ENCODE measurements around the gene CTIF. TPM values are rescaled to one million over a fixed set of nuclear protein-coding genes. Genes with fewer than 3 reads are reported as not detected.

Gene CTIF
- total RNA-seq, 1 experiment from 2014 or later: 5.8 TPM

DNA sequence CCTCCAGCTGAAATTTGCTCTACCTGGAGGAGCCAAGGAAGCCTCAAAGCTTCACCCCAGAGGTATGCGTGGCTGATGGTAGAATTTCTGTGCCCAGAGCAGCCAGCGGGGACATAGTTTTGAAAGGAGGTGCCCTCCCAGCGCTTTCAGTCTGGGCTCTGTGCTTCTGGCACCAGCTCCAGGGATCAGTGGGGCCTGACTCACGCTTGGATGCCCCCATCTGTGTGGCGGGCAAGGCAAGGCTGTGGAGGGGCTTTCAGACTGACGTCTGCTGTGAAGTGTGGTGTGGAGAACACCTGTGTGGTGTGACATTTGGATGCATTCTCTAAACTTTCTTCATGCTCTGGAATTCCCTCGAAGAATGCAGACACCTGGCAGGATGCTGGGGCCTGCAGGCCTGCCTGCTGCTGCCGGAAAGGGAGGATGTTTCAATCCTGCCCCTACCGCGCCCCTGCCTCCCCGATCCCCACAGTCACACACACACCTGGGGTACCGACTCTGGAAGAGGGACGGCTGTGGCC is 84.1 kb downstream of the CTIF start:
- no peaks in the 10 kb centered on the region for H3K9me3 ChIP-seq (ENCODE audit: low read length)
- intact Hi-C loops (cut with micrococcal nuclease): no loop called here
- no peak overlapping the region for H2AFZ ChIP-seq (ENCODE audit: low read length)
- DNase-seq: no peak
- no peak overlapping the region for H3K4me2 ChIP-seq (ENCODE audit: low read length)
- no peaks in the 10 kb centered on the region for H4K20me1 ChIP-seq (ENCODE audit: low read length)
- TF ChIP-seq CTCF (conservative IDR thresholded peaks at IDR 0.05; ENCODE audit: low read depth, low read length) (no peak), EZH2 (IDR thresholded peaks at IDR 0.05; ENCODE audit: low read length, unreplicated experiment) (no peak), EZH2phosphoT487 (IDR thresholded peaks at IDR 0.05; ENCODE audit: borderline replicate concordance, low read length) (no peak)
- H3K27ac ChIP-seq (ENCODE audit: low read length): no peak overlapping the region
- ChIA-PET POLR2A (ENCODE audit: unreplicated experiment) (no interaction called here), CTCF (no interaction called here)
- no peaks in the 10 kb centered on the region for H3K36me3 ChIP-seq (ENCODE audit: low read depth, low read length)
- H3K27me3 ChIP-seq (ENCODE audit: low read length): no peaks in the 10 kb centered on the region
- H3K9ac ChIP-seq (ENCODE audit: low read length): no peak overlapping the region
- no peaks in the 10 kb centered on the region for H3K9me2 ChIP-seq (replicated peaks; ENCODE audit: low read length)
- no peaks in the 10 kb centered on the region for H3K79me2 ChIP-seq (ENCODE audit: low read length)
- H3F3A ChIP-seq (ENCODE audit: low read length, unreplicated experiment): no peaks in the 10 kb centered on the region
- BruUV-seq (replicated peaks): no TSS peak
- no peak for ATAC-seq
- H3K4me3 ChIP-seq (ENCODE audit: low read length): no peak overlapping the region
- no peaks in the 10 kb centered on the region for H3K4me1 ChIP-seq (ENCODE audit: insufficient read depth, low read length)

GRCh38 chr18:48623468-48624235 is 84.8 kb downstream of the CTIF start:
- H3K9me3 ChIP-seq (ENCODE audit: low read length): no peaks in the 10 kb centered on the region
- DNase-seq: peak; percentile 6
- H3K4me1 ChIP-seq (ENCODE audit: insufficient read depth, low read length): no peaks in the 10 kb centered on the region

GRCh38 chr18:48624856-48625255 is 86.0 kb downstream of the CTIF start:
- H3F3A ChIP-seq (ENCODE audit: low read length, unreplicated experiment): no peaks in the 10 kb centered on the region
- no peaks in the 10 kb centered on the region for H3K9me2 ChIP-seq (replicated peaks; ENCODE audit: low read length)
- intact Hi-C loops (cut with micrococcal nuclease): no loop called here
- CTCF ChIA-PET: no interaction called here
- H4K20me1 ChIP-seq (ENCODE audit: low read length): no peaks in the 10 kb centered on the region
- TF ChIP-seq EZH2phosphoT487 (IDR thresholded peaks at IDR 0.05; ENCODE audit: borderline replicate concordance, low read length) (no peak), EZH2 (IDR thresholded peaks at IDR 0.05; ENCODE audit: low read length, unreplicated experiment) (no peak), CTCF (conservative IDR thresholded peaks at IDR 0.05; ENCODE audit: low read depth, low read length) (no peak)
- H3K9ac ChIP-seq (ENCODE audit: low read length): no peak overlapping the region
- BruUV-seq (replicated peaks): no TSS peak
- ATAC-seq: no peak
- H3K4me2 ChIP-seq (ENCODE audit: low read length): no peak overlapping the region
- no peaks in the 10 kb centered on the region for H3K9me3 ChIP-seq (ENCODE audit: low read length)
- no peaks in the 10 kb centered on the region for H3K36me3 ChIP-seq (ENCODE audit: low read depth, low read length)
- POLR2A ChIA-PET (ENCODE audit: unreplicated experiment): no interaction called here
- H3K27ac ChIP-seq (ENCODE audit: low read length): no peak overlapping the region
- no peaks in the 10 kb centered on the region for H3K79me2 ChIP-seq (ENCODE audit: low read length)
- no peak for DNase-seq
- H3K4me3 ChIP-seq (ENCODE audit: low read length): no peak overlapping the region
- no peaks in the 10 kb centered on the region for H3K27me3 ChIP-seq (ENCODE audit: low read length)
- H2AFZ ChIP-seq (ENCODE audit: low read length): no peak overlapping the region
- H3K4me1 ChIP-seq (ENCODE audit: insufficient read depth, low read length): peaks cover 5% of the 10 kb centered on the region

More at GRCh38 chr18:48623468-48624235, 84.8 kb downstream of the CTIF start:
- no peak for ATAC-seq
- CTCF ChIA-PET: no interaction called here
- Histone ChIP-seq H4K20me1 (ENCODE audit: low read length) (no peaks in the 10 kb centered on the region), H3K9ac (ENCODE audit: low read length) (no peak overlapping the region), H3K36me3 (ENCODE audit: low read depth, low read length) (no peaks in the 10 kb centered on the region), H3K79me2 (ENCODE audit: low read length) (no peaks in the 10 kb centered on the region), H3K9me2 (replicated peaks; ENCODE audit: low read length) (no peaks in the 10 kb centered on the region), H3K27me3 (ENCODE audit: low read length) (no peaks in the 10 kb centered on the region), H3K4me2 (ENCODE audit: low read length) (no peak overlapping the region), H3F3A (ENCODE audit: low read length, unreplicated experiment) (no peaks in the 10 kb centered on the region), H3K4me3 (ENCODE audit: low read length) (no peak overlapping the region), H2AFZ (ENCODE audit: low read length) (no peak overlapping the region), H3K27ac (ENCODE audit: low read length) (no peak overlapping the region)
- intact Hi-C loops (cut with micrococcal nuclease): no loop called here
- BruUV-seq (replicated peaks): no TSS peak
- TF ChIP-seq EZH2 (IDR thresholded peaks at IDR 0.05; ENCODE audit: low read length, unreplicated experiment) (no peak), EZH2phosphoT487 (IDR thresholded peaks at IDR 0.05; ENCODE audit: borderline replicate concordance, low read length) (no peak)
- POLR2A ChIA-PET (ENCODE audit: unreplicated experiment): no interaction called here
